Measurements from ENCODE around the gene MRPL44.

Gene MRPL44

GRCh38 chr2:223981241-223981640, 24.0 kb downstream of the MRPL44 start:
- Histone ChIP-seq H3K79me2 (ENCODE audit: insufficient read depth, low read length) (no peaks in the 10 kb centered on the region), H3K9me2 (replicated peaks; ENCODE audit: low read depth, low read length) (no peaks in the 10 kb centered on the region), H2AFZ (ENCODE audit: low read length) (no peak overlapping the region), H3K4me2 (ENCODE audit: low read depth, low read length, poor library complexity, severe bottlenecking) (no peak overlapping the region), H4K20me1 (ENCODE audit: insufficient read depth, low read length, poor library complexity, severe bottlenecking) (no peaks in the 10 kb centered on the region), H3K9ac (ENCODE audit: low read depth, low read length, poor library complexity, severe bottlenecking) (no peak overlapping the region), H3K4me3 (ENCODE audit: low read length, poor library complexity, severe bottlenecking) (no peak overlapping the region), H3K27me3 (ENCODE audit: insufficient read depth, low read length, poor library complexity, severe bottlenecking) (no peaks in the 10 kb centered on the region), H3K4me1 (ENCODE audit: insufficient read depth, low read length, poor library complexity, severe bottlenecking) (no peaks in the 10 kb centered on the region), H3K9me3 (ENCODE audit: insufficient read depth, low read depth, low read length) (no peaks in the 10 kb centered on the region), H3F3A (ENCODE audit: low read depth) (no peaks in the 10 kb centered on the region), H3K36me3 (ENCODE audit: insufficient read depth, low read length) (peaks cover 5% of the 10 kb centered on the region; the same call in 1 of the 2 replicates)
- TF ChIP-seq CTCF (conservative IDR thresholded peaks at IDR 0.05; ENCODE audit: low read length): no peak
- TF ChIP-seq EZH2phosphoT487 (IDR thresholded peaks at IDR 0.05; ENCODE audit: borderline replicate concordance): no peak

GRCh38 chr2:223989206-223989855, 32.1 kb downstream of the MRPL44 start:
- H2AFZ ChIP-seq (ENCODE audit: low read length): no peak overlapping the region
- no peaks in the 10 kb centered on the region for H3F3A ChIP-seq (ENCODE audit: low read depth)
- H3K4me2 ChIP-seq (ENCODE audit: low read depth, low read length, poor library complexity, severe bottlenecking): no peak overlapping the region
- no peaks in the 10 kb centered on the region for H3K79me2 ChIP-seq (ENCODE audit: insufficient read depth, low read length)
- H3K36me3 ChIP-seq (ENCODE audit: insufficient read depth, low read length): peaks cover 4% of the 10 kb centered on the region; the same call in 1 of the 2 replicates
- no peaks in the 10 kb centered on the region for H4K20me1 ChIP-seq (ENCODE audit: insufficient read depth, low read length, poor library complexity, severe bottlenecking)
- H3K9ac ChIP-seq (ENCODE audit: low read depth, low read length, poor library complexity, severe bottlenecking): no peak overlapping the region
- H3K4me1 ChIP-seq (ENCODE audit: insufficient read depth, low read length, poor library complexity, severe bottlenecking): no peaks in the 10 kb centered on the region
- H3K9me3 ChIP-seq (ENCODE audit: insufficient read depth, low read depth, low read length): no peaks in the 10 kb centered on the region
- no peak overlapping the region for H3K4me3 ChIP-seq (ENCODE audit: low read length, poor library complexity, severe bottlenecking)
- TF ChIP-seq CTCF (conservative IDR thresholded peaks at IDR 0.05; ENCODE audit: low read length) (no peak), EZH2phosphoT487 (IDR thresholded peaks at IDR 0.05; ENCODE audit: borderline replicate concordance) (no peak)
- H3K27me3 ChIP-seq (ENCODE audit: insufficient read depth, low read length, poor library complexity, severe bottlenecking): no peaks in the 10 kb centered on the region
- H3K9me2 ChIP-seq (replicated peaks; ENCODE audit: low read depth, low read length): no peaks in the 10 kb centered on the region

GRCh38 chr2:223989856-223990232, 32.6 kb downstream of the MRPL44 start:
- Histone ChIP-seq H3K9me3 (ENCODE audit: insufficient read depth, low read depth, low read length) (no peaks in the 10 kb centered on the region), H3F3A (ENCODE audit: low read depth) (no peaks in the 10 kb centered on the region), H4K20me1 (ENCODE audit: insufficient read depth, low read length, poor library complexity, severe bottlenecking) (no peaks in the 10 kb centered on the region), H3K79me2 (ENCODE audit: insufficient read depth, low read length) (no peaks in the 10 kb centered on the region), H3K9me2 (replicated peaks; ENCODE audit: low read depth, low read length) (no peaks in the 10 kb centered on the region), H3K4me2 (ENCODE audit: low read depth, low read length, poor library complexity, severe bottlenecking) (no peak overlapping the region), H3K9ac (ENCODE audit: low read depth, low read length, poor library complexity, severe bottlenecking) (no peak overlapping the region), H3K4me1 (ENCODE audit: insufficient read depth, low read length, poor library complexity, severe bottlenecking) (no peaks in the 10 kb centered on the region), H2AFZ (ENCODE audit: low read length) (no peak overlapping the region), H3K36me3 (ENCODE audit: insufficient read depth, low read length) (no peaks in the 10 kb centered on the region), H3K4me3 (ENCODE audit: low read length, poor library complexity, severe bottlenecking) (no peak overlapping the region), H3K27me3 (ENCODE audit: insufficient read depth, low read length, poor library complexity, severe bottlenecking) (no peaks in the 10 kb centered on the region)
- TF ChIP-seq EZH2phosphoT487 (IDR thresholded peaks at IDR 0.05; ENCODE audit: borderline replicate concordance): no peak
- no peak for TF ChIP-seq CTCF (conservative IDR thresholded peaks at IDR 0.05; ENCODE audit: low read length)
